Anterior cingulate cortex (tissue), 58 donors: ENCODE measurements around the gene INPP4B.

Experiments
- DNase-seq, 58 donors: peaks; one replicate each; lab custom pipeline; 2025; lab: John Stamatoyannopoulos, UW

Gene INPP4B

GRCh38 chr4:142329313-142329712 lies 516.8 kb downstream of the INPP4B start:
- DNase-seq = no peak

- DNase-seq = no peak
Observed at GRCh38 chr4:142326181-142326580, 519.9 kb downstream of the INPP4B start.

DNA sequence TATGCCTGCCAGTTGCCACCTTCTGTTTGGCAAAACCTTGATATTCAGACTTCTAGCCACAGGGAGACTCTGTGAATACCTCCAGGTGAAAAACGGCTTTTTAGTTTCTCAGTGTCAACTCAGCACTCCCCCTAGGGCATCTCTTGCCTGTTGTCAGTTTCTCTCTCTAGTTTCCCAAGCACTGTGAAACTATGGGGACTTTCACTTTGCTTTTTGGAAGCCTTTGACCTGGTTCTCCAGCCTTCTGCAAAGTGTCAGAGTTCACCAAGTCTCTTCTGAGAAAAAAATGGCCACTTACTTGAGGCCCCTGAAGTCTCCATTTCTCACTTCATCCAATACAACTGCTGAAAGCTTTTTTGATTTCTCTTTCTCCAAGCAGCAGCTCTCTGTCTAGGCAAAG lies 521.5 kb downstream of the INPP4B start:
- DNase-seq = no peak

- no peak for DNase-seq
Observed at GRCh38 chr4:142322996-142323395, 523.1 kb downstream of the INPP4B start.

DNA sequence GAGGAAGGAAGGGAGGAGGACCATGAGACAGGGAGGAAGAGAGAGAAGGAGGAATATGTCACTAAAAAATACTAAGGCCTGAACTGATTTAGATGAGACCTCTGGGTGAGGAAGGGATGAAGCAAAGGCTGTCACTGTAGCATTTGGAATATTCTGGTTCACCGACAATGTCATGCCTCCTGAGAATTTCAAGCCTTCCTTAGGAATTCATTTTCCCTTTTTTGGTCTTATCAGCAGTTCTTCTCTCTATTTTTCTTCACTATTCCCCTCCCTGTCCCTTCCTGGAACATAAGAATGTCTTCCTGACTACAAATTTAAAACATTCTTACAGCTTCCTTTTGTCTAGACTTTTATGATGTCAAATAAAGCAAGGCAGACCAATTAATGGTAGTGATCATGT lies 527.8 kb downstream of the INPP4B start:
- DNase-seq = no peak

DNA sequence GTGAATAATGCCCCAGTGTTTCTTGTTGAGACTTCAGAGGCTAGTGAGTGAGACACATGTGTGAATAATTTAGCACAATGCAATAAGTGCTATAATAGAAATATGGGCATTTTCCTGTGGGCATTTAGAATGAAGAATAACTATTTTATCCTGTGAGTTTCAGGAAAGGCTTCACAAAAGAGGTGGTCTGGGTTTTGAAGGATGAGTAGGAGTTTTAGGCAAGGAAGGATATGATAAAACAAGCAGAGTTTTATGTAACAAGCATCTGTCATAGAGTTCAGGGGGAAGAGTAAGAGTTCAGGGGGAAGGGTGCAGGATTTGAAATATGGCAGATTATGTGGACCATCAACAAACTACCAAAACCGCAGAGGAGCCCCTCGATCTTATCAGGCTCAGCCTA lies 529.2 kb downstream of the INPP4B start:
- DNase-seq = no peak

- DNase-seq = no peak
Observed at GRCh38 chr4:142316025-142316424, 530.1 kb downstream of the INPP4B start.

DNA sequence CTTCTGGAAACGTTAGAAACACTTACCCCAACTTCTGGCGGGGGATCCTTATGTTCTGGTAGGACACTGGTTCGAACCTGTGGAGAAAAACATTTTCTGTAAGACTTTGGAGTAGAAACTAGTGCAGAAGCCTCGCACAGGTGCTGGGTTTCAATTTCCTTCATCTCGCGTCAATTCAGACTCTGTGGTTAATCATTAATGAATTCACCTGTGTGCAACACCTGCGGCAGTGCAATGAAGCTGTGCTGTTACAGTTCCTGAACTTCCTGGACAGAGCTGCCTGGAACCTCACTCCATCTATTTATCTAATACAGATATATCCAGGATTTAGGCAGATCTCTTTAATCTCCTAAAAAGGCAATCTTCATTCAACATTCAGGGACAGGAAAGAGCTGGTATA lies 531.4 kb downstream of the INPP4B start:
- no peak for DNase-seq

GRCh38 chr4:142314247-142314646 lies 531.9 kb downstream of the INPP4B start:
- DNase-seq = no peak

DNA sequence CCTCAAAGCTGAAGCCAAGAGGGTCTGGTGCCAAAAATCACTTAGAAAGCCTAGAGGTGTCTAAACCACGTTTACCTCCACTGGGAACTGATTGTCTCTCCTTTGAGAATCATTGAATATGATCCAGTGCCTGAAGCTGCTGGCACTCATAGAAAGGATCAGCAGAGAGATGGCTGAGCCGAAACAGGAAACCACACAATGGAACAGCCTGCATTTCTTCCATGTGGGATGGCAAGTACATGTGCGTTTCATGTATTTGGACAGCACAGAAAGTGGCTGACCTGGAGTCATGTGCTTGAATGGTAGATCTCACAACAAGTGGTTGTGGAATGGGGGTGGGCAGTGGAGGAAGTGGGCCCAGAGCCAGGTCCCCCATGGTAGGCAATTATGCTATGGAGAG lies 533.7 kb downstream of the INPP4B start:
- no peak for DNase-seq

GRCh38 chr4:142311916-142312315 lies 534.2 kb downstream of the INPP4B start:
- DNase-seq = no peak

DNA sequence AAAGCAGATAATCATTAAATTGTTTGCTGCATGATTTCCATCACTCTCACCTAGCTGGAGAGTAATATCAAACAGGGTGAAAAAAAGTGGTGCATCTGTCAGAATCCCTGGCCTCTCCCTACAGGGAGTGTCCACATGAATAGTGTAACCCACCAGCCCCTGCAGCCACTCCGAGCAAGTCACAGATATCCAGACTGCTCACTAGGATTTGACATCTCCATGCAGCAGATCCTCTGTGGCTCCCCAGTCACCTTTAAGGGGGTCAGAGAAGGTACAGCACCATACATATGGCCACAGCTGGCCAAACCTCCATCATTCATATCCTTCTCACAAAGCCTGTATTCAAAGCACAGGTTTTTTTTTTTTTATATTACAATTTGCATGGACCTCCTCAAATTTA lies 536.3 kb downstream of the INPP4B start:
- DNase-seq = no peak

DNA sequence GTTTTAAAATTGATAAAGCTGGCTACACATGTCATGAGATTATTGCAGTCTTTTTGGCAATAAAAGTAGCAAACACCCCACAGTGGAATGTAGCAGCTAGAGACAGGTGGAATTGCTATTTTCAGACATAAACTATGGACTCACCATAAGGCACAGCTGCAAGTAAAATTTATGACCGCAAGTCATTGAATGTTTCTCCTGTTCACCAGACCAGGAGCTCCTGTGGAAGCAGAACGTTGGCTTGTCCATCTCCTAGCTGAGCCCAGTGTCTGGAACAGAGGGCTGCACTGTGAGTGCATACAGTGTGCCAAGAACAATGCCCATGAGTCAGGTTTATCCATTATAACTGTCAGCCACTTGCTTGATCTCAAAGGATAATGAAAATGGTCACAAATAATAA lies 538.2 kb downstream of the INPP4B start:
- DNase-seq = no peak

GRCh38 chr4:142297313-142297712 lies 548.8 kb downstream of the INPP4B start:
- no peak for DNase-seq

DNA sequence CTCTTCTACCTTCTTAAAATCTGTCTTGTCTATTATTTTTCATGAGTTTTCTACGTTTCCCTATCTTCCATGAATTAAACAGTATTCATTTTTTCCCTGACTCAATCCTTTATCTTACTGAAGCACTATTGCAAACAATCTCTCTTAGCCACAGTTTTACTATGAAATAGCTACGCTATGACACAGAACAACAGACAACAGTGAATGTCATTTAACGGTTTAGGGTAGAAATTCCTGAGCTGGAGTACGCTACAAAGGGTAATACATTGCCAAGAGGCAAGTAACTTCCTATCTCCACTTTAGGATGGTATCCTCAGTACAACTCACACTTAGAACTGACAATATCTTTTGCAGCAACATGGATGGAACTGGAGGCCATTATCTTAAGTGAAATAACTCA lies 552.6 kb downstream of the INPP4B start:
- DNase-seq = no peak

GRCh38 chr4:142292231-142292630 lies 553.9 kb downstream of the INPP4B start:
- no peak for DNase-seq

- DNase-seq = no peak
Observed at GRCh38 chr4:142291299-142292050, 554.6 kb downstream of the INPP4B start.

- DNase-seq = no peak
Observed at GRCh38 chr4:142287371-142287770, 558.7 kb downstream of the INPP4B start.

DNA sequence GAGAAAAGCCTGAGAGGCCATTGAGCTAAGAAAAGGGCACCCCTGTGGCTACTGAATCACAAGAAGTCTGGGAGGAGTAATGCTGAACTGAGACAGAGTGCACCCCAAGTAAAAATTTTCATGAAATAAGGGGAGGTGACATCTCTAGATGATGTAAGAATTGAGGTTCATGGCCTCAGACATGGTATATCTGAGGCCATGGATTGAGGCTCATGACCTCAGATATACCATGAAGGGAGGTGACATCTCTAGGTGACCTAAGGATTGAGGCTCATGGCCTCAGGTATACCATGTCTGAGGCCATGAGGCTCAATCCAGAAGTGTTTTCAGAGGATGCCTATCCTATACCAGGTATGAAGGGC lies 560.9 kb downstream of the INPP4B start:
- DNase-seq = no peak

DNA sequence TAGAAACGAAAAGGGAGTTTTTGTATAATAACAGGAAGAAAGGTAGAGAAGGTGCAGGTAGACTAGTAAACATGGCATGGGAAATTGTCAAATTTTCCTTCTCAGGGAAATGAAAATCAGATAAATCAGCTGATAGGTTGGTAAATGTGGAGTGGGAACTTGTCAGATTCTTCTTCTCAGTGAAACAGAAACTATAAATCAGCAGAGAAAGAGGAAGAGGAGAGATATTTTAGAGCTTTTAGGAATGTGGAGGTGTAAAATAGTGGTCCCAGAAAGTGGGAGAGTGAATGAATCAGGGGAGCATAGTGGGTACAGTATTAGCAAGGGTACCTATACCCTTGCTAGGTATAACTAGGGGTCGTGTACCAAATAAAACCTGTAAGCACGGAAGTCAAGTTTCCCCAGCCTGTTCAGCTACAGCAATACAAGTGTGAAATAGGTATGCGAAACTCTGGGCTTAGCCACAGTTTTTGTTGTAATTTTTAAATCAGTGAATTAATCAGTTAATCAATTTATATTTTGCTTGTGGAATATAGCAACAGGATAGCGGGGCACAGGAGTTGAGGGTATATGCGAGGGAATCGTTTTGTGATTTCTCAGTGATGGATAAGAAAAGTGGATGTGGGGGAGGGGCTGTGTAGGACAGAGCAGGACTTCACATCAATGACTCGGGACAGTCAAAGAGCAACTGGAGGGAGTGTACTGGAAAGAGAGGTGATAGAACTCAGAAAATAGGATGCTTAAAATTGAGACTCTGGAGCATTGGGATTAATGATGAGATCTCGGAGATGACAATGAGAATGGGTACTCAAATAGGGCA lies 561.5 kb downstream of the INPP4B start:
- no peak for DNase-seq

GRCh38 chr4:142282870-142283431 lies 563.1 kb downstream of the INPP4B start:
- no peak for DNase-seq

- DNase-seq = no peak
Observed at GRCh38 chr4:142281999-142282398, 564.1 kb downstream of the INPP4B start.
